ENCODE data around the gene YRDC. TPM values are rescaled to one million over a fixed set of nuclear protein-coding genes. Genes with fewer than 3 reads are reported as not detected.

The YRDC gene
- total RNA-seq, 1 experiment from 2014 or later, result 24.6 TPM

DNA sequence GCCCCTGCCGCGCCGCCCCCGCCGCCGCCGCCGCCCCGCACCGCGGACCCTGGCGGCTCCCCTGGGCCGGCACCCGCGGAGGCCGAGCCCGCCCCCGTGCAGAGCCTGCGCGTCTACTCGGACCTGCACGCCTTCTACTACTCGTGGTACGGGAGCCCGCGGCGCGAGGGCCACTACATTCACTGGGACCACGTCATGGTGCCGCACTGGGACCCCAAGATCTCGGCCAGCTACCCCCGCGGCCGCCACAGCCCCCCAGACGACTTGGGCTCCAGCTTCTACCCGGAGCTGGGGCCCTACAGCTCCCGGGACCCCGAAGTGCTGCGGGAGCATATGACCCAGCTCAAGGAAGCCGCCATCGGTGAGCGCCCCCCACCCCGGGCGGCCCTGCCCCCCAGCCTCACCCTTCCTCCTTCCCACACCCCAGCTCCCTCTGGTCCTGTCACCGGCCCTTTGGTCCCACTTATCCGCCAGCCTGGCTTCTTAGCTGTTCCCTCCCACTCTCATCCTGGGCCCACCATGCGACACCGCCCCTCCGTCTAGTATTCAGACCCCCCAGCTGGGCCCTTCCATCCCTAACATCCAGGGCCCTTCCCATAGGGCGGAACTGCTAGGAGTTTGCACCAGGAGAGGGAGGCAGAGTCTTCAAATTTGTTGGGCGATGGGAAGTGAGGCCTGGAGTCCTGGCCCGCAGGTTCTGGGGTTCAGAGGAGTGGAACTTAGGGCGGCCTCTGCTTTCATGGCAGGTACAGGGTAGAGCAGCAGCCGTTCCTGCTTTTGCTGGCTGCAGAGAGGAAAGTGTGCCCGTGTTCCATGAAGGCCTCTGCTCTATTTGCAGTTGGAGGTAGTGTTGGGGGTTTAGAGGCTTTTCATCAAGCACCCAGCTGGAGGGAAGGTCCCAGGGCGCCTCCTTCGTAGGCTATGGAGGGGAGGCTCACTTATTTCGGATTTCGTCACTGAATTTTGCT lies 13.4 kb downstream of the YRDC start:
- Mint-ChIP-seq H3K27ac (no peak overlapping the region), H3K27me3 (ENCODE audit: low read depth) (peaks cover 53% of the 10 kb centered on the region), H3K4me3 (peak overlapping the region; percentile 69), H3K9me3 (no peaks in the 10 kb centered on the region), H3K36me3 (peaks cover 4% of the 10 kb centered on the region; the same call in 1 of the 2 replicates), H3K4me1 (peaks cover 12% of the 10 kb centered on the region)
- TF ChIP-seq MYBL2 (CRISPR knock-in tag; IDR thresholded peaks at IDR 0.05) (no peak), MXD4 (CRISPR knock-in tag; IDR thresholded peaks at IDR 0.05; ENCODE audit: borderline replicate concordance) (no peak), ATF1 (CRISPR knock-in tag; IDR thresholded peaks at IDR 0.05) (0 out of 2 replicates have a peak, but pooled peaks have one; percentile 22)
- no peak; the same call in 1 of the 2 replicates for ATAC-seq
- peak; percentile 17 for DNase-seq (ENCODE audit: low spot score)
- CTCF ChIA-PET, result interaction anchor here (0.6 to 2.0 kb wide), 7 partner anchors 13 to 1240 kb away, joined by 3 to 10 read pairs (median 5); partner anchors contain the start of genes C1orf122, EPHA10, MTF1 and YRDC
- POLR2A ChIA-PET, result interaction anchor here (1.1 to 2.3 kb wide), 2 partner anchors 14 to 28 kb away, joined by 3 to 16 read pairs; partner anchors contain the start of genes C1orf122 and YRDC

DNA sequence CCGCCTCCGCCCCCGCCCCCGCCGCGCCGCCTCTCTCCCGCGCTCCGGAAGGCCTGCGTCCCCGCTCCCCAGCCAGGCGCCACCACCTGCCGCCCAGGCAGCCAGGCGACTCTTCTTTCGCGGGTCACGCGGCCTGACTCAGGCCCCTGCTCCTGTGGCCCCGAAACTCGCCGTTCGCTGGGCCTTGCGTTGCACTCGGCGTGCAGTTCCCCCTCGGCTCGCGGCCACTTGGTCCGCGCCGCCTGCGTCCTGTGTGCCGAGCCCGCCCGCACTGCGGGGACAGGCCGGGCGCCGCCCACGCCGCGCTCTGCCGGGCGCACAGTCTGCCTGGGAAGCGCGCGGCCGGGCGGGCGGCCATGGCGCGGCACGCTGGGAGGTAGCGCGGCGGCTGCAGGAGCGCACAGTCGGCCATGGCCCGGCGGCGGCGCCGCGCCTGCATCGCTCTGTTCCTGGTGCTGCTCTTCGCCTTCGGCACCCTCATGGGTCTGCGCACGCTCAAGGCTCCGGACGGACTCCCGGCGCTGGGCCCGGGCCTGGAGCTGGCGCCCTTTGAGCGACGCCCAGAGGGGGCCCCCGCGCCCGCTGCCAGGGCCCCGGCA lies 14.1 kb downstream of the YRDC start, which contains the start of gene MANEAL:
MANEAL (plus strand) TSS at position 75 of the 599 bp plus-strand sequence; CDS start at position 411, 336 bp downstream.
- H3K4me3 Mint-ChIP-seq, result peak within 1 kb of the TSS; percentile 69
- H3K9me3 Mint-ChIP-seq, result no peaks in the 10 kb centered on the region
- CTCF ChIA-PET, result interaction anchor here (0.6 to 2.0 kb wide), 6 partner anchors 14 to 1241 kb away, joined by 3 to 10 read pairs (median 6); partner anchors contain the start of genes C1orf122, EPHA10, MTF1 and YRDC
- POLR2A ChIA-PET, result interaction anchor here (1.1 to 2.3 kb wide), 2 partner anchors 14 to 27 kb away, joined by 3 to 16 read pairs; partner anchors contain the start of genes C1orf122 and YRDC
- TF ChIP-seq, protein P1, sequence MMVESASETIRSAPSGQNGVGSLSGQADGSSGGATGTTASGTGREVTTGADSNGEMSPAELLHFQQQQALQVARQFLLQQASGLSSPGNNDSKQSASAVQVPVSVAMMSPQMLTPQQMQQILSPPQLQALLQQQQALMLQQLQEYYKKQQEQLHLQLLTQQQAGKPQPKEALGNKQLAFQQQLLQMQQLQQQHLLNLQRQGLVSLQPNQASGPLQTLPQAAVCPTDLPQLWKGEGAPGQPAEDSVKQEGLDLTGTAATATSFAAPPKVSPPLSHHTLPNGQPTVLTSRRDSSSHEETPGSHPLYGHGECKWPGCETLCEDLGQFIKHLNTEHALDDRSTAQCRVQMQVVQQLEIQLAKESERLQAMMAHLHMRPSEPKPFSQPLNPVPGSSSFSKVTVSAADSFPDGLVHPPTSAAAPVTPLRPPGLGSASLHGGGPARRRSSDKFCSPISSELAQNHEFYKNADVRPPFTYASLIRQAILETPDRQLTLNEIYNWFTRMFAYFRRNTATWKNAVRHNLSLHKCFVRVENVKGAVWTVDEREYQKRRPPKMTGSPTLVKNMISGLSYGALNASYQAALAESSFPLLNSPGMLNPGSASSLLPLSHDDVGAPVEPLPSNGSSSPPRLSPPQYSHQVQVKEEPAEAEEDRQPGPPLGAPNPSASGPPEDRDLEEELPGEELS (CRISPR knock-in tag; IDR thresholded peaks at IDR 0.05), result peak; percentile 61; the same call in 1 of the 2 replicates
- TF ChIP-seq KAT7 (CRISPR knock-in tag; IDR thresholded peaks at IDR 0.05; ENCODE audit: borderline replicate concordance), result peak; percentile 76; the same call in 1 of the 2 replicates
- 0 out of 2 replicates have a peak, but pooled peaks have one; percentile 48 for TF ChIP-seq CREM (CRISPR knock-in tag; IDR thresholded peaks at IDR 0.05)
- peak; percentile 25; the same call in 1 of the 2 replicates for TF ChIP-seq TCF7 (CRISPR knock-in tag; IDR thresholded peaks at IDR 0.05; ENCODE audit: low read depth)
- TF ChIP-seq GABPB1 (CRISPR knock-in tag; IDR thresholded peaks at IDR 0.05), result 0 out of 2 replicates have a peak, but pooled peaks have one; percentile 15
- TF ChIP-seq TEAD1 (CRISPR knock-in tag; IDR thresholded peaks at IDR 0.05), result 0 out of 2 replicates have a peak, but pooled peaks have one; percentile 36
- 0 out of 2 replicates have a peak, but pooled peaks have one; percentile 21 for TF ChIP-seq ETV6 (CRISPR knock-in tag; IDR thresholded peaks at IDR 0.05)
- peak; percentile 34; the same call in 1 of the 2 replicates for TF ChIP-seq ESRRA (CRISPR knock-in tag; IDR thresholded peaks at IDR 0.05; ENCODE audit: borderline replicate concordance)
- no peak for TF ChIP-seq ZNF281 (CRISPR knock-in tag; IDR thresholded peaks at IDR 0.05)
- TF ChIP-seq MAX (CRISPR knock-in tag; IDR thresholded peaks at IDR 0.05), result no peak
- peak; percentile 37; the same call in 1 of the 2 replicates for TF ChIP-seq SP1 (CRISPR knock-in tag; conservative IDR thresholded peaks at IDR 0.05)
- no peak for TF ChIP-seq ZMAT4 (CRISPR knock-in tag; IDR thresholded peaks at IDR 0.05)
- peaks cover 58% of the 10 kb centered on the region for H3K27me3 Mint-ChIP-seq (ENCODE audit: low read depth)
- peaks cover 12% of the 10 kb centered on the region for H3K4me1 Mint-ChIP-seq
- H3K27ac Mint-ChIP-seq, result no peak within 1 kb of the TSS
- DNase-seq (ENCODE audit: low spot score) (peak; percentile 47), ATAC-seq (peak; percentile 68)
- peaks cover 3% of the 10 kb centered on the region; the same call in 1 of the 2 replicates for H3K36me3 Mint-ChIP-seq
